HTERT RPE-1 (cell line): ENCODE results near the gene PLA2G3.

Experiments
- in situ Hi-C: fragments of 300-500 bp; cut with MboI; formaldehyde crosslinking; loops from 4 replicates; pipeline ENCODE4 v1.14.3; 2020; ENCODE audit warnings: low sequenced_read_pairs

The PLA2G3 gene

DNA sequence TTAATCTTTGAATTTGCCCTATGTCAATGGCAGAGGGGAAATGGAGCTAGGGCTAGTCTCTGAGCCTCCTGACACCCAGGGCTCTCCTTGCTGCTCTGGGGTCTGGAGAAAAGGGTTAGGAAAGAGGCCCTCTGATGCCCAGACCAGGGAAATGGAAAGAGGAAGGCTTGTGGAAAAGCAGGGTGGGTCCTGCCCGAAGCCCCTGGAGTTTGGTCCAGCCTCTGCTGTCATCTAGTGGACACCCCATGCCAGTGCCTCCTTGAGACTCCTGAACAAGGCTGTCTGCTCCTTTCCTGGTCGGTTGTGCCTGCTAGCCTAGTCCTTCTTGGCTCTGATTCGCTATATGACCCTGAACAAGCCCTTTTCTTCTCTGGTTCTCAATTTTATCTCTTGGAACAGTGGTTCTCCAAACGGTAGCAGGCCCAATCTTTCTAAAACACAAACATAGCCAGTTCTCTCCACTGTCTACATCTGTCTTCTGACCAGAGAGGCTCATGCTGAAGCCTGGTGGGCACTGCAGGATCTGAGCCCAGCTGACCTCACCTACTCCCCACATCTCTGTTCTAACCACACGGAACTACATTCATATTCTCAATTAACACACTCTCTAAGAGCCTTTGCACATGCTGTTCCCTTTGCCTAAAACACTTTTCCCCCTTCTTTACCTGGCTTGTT is 8.8 kb upstream of the PLA2G3 start:
- in situ Hi-C loops, result no loop called here

DNA sequence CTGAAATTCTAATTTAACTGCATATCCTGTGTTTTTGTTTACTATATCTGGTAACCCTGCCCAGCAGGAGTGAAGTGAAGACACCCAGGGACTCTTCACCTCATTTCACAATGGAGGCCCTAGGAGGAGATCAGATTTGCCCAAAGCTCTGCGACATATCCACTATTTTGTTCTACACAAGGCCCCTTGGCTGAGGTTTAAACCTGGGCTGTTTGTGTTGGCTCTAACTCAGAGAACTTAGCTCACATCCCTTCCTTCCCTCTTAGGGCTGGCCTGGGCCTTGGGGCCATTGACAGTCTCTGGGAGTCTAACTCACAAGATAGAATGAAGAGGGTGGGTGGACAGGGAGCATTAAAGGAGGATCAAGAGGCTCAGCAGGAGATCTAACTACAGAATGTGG is 8.2 kb upstream of the PLA2G3 start:
- in situ Hi-C loops, result no loop called here

DNA sequence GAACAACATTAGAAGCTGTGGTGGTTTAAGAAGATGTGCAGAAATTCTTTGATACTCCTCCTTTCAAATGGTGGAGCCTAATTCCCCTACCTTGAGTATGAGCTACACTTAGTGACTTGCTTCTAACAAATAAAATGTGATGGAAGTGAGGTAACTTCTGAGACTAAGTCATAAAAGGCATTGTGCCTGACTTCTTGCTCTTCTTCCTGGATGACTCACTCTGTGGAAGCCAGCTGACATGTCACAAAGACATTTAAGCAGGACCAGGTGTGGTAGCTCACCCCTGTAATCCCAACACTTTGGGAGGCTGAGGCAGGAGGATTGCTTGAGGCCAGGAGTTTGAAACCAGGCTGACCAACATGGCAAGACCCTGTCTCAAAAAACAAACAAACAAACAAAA is 3.9 kb upstream of the PLA2G3 start:
- in situ Hi-C loops, result no loop called here

DNA sequence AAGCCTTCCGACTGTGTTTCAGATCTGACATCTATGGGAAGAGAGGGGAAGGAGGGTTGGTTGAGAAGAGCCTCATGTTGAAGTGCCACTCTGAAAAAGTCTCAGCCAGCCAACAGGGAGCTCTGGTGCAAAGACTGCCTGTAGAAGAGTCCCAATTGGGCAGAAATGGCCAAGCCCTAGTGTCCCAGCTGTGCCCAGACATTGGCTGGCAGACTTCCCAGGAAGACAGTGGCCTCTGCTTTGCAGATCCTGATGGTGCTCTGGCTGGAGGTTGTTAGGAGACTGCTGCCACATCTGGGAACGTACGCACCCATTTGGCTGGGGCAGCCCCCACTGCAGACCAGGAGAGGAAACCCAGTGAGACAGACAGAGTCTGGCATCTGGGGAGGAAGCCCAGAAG is 3.2 kb upstream of the PLA2G3 start:
- in situ Hi-C loops, result no loop called here

DNA sequence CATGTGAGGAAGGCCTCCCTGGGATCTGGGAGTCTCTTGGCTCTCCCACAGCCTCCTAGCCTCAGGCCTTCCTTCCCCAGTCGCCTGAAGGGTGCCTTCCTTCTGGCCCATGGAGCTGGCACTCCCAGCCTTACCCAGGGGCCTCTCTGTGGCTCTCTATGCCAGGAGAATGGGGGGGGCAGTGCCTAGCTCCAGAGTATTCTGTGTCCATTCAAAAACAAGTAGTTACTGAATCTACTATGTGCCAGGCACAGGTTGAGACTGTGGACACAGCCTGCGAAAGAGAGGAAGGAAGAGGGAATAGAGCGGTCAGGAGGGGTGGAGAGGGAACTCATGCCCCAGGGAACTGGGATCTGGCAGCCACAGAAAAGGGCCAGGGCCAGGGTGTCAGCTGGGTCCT is 2.7 kb upstream of the PLA2G3 start:
- in situ Hi-C loops, result no loop called here

DNA sequence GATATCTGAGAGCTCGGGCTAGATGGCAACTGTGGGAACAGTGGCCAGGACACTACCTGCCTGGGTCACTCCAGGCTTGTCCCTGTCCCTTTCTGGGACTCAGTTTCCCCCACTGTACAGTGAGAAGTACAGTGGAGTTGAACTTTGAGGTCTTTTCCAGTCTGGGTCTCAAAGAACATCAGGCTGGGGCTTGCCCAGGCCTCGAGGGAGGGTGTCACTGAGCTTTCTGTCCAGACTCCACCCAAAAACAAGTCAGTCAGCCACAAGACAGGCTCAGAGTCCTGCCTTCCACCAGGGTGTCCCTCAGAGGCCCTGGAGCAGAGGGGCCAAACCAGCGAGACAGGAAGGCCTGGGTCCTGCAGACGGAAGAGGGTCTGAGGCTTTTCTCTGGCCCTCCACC is 2.0 kb upstream of the PLA2G3 start:
- in situ Hi-C loops, result no loop called here

DNA sequence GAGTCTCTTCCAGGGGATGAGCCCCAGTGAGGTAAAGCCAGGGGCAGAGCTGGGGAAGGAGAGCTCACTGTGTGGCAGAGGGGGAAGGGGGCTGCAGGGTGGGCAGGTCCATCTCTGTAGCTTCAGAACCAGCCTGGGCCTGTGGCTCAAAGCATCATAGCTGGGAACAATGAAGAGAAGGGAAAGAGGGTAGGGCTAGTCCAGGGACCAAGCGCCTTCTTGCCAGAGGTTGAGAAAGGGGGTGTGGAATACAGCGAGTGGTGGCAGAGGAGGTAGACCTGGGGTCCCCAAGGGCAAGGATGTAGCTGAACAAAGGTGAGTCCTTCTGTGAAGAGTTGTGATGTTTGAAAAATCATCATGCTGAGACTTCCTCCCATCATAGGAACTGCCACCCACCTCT is 1.2 kb upstream of the PLA2G3 start:
- in situ Hi-C loops, result no loop called here

DNA sequence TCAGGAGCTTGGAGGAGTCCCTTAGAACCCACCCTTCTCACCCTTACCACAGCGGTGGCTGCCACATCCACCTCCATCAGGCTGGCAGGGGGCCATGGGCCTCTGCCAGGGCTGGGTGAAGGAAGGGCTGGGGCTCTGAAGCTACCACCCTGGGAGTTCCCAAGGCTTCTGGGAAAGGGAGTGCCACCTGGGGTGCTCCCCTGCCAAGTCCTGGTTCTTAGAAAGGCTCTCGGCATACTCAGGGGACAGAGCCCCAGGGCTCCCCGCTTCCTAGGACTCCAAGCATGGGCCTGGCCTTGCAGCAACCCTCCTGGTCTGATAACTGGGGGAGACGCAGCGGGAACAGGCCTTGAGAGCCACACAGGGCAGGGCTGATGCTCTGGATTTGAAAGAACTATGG is 438 bp upstream of the PLA2G3 start:
- in situ Hi-C loops, result no loop called here

DNA sequence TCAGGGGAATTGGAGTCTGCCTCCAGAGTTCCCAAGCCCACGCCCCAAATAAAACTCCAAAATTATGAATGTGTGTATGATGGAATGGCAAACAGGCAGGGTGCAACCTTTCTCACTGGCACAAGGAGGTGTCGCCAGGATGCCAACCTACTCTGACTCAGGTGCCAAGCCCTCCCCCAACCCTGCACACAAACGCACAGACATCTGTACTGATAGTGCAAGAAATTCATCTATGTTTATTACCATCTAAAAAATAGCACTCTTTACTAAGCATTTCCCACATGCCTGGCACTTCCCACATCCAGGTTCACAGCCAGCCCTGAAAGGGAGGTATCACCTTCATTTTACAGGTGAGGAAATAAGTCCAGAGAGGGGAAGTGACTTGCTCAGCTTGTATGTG is 1.2 kb downstream of the PLA2G3 start:
- in situ Hi-C loops, result no loop called here

DNA sequence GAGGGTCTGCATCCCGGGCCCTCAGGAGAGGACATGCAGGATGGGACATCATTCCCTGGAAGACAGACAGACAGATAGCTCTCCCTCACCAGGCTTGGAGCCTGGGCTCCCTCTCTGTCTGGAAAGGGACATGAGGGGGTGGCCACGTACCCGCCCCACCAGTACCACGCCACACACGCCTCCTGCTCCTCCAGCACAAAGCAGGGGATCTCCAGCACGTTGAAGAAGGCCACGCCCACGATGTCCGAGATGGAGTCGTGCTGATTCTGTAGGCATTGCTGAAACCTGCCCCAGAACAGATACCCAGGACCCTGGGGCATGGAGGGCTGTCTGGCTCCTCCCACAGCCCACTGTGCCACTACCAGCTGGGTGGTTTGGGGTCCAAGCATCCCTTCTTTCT is 2.2 kb downstream of the PLA2G3 start:
- in situ Hi-C loops, result no loop called here

DNA sequence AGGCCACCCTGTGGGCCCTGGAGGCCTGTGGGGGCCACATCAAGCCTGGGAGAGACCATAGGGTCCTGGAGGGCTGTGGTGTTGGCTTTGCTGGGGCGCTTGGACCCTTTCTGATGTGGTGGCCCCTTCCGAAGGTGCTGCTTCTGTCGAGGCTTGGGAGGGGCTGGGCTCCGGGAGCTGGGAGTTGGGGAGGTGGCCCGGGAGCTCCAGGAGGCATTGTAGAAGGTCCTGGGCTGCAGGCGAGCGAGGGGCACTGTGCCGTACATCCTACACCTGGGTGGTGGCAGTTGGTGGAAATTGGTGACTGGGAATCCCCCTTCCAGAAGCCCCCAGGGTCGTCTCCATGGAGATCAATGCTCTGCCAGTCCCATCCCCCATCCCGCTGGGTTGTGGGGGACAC is 2.6 kb downstream of the PLA2G3 start:
- in situ Hi-C loops, result no loop called here

DNA sequence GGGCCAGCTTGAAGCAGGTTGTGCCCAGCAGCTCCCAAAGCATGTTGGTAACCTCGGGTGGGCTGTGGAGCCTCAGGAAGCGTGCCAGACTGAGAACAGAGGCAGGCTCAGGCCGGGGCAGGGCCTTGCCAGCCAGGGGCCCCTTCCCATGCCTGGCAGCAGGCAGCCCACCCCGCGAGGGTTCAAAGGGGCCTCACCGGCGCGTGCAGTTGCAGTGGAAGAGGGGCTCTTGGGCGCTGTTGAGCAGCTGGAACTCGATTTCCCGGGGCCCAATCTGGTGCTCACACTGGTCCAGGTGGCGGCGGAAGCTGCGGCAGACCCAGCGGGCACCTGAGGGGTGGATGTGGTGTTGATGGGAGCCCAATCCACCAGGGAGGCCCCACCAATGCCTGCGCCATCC is 3.6 kb downstream of the PLA2G3 start:
- in situ Hi-C loops, result no loop called here

DNA sequence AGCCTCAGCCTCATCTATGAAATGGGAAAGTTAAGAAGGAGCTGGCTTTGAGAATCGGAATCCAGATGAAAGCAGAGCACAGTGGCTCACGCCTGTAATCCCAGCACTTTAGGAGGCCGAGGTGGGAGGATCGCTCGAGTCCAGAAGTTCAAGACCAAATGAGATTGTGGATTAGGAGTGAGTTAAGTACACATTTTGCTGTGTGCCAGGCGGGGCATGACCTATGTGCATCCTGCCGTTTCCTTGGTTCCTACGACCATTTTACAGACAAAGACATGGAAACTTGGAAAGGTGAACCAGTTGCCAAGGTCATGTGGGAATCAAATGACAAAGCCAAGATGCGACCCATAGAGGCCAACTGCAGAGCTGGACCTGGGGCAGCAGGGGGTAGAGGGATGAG is 4.2 kb downstream of the PLA2G3 start:
- in situ Hi-C loops, result no loop called here

DNA sequence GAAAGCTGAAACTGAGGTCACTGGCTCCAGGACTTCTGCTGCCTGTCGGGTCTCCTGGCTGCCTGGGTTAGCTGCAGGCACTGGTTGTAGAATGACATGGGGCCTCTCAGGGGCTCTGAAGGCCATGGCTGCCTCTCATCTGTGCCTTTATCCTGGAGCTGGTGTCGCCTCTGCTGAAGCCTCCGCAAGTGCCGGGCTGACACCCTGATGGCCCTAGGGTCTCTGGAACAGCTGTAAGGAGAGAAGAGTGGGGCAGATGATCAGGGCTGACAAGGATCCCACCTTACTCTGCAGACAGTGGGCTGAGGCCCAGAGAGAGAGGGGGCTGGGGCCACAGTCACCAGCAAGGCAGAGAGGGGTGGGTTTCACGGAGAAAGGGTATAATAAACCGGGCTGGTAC is 4.6 kb downstream of the PLA2G3 start:
- in situ Hi-C loops, result no loop called here

DNA sequence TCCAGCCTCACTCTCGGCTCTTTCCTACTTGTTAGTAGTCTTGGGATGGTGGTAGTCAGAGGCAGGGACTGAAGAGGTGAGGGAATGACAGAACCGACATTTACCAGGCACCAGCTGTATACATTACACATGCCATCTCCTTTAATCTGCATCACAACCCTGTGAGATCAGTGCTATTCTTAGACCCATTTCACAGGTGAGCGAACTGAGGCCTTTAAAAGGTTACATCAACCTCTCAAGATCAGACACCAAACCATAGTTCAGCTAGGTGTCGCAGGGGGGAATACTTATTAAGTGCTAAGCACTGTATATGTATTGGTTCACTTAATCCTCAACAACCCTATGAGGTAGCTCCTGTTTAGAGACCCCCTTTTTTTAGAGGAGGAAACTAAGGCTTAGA is 5.6 kb downstream of the PLA2G3 start:
- in situ Hi-C loops, result no loop called here

DNA sequence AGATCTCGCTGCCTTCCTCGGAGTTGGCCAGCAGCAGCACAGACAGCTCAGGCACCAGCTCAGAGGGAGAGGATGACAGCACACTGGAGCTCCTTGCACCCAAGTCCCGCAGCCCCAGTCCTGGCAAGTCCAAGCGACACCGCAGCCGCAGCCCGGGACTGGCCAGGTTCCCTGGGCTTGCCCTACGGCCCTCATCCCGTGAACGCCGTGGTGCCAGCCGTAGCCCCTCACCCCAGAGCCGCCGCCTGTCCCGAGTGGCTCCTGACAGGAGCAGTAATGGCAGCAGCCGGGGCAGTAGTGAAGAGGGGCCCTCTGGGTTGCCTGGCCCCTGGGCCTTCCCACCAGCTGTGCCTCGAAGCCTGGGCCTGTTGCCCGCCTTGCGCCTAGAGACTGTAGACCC is 6.4 kb downstream of the PLA2G3 start:
- in situ Hi-C loops, result no loop called here

DNA sequence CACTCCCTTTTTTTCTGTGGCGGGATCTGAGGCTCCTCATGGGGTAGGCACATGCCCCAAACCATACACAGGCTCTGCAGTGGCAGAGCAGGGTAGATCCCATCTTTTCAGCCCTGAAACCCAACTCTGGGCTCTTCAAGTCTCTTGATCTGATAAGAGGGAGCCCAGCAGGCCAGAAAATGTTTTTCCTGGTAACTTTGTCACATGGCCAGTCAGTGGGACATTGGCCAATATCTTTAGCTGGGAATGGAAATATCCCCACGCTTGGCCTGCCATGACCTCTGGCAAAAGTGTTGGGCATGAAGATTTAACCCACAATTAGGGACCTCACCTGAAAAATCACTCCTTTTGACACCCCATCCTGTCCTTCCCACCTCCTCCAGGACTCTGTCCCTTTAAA is 9.4 kb downstream of the PLA2G3 start:
- in situ Hi-C loops, result no loop called here

DNA sequence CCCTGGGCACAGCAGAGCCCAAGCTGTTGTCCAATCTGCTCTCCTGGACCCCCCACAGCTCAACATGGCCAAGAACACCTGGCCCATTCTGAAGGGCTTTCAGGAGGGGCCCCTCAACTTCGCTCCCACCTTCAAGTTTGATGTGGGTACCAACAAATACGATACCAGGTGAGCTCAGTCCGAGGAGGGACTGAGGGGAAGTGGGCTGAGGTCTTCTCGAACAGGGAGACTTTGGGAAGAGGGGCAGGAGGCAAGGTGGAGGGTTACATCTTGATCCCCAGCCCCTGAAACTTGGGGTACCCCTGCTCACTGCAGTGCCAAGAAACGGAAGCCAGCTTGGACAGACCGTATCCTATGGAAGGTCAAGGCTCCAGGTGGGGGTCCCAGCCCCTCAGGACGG is 12.2 kb downstream of the PLA2G3 start:
- in situ Hi-C loops, result no loop called here

DNA sequence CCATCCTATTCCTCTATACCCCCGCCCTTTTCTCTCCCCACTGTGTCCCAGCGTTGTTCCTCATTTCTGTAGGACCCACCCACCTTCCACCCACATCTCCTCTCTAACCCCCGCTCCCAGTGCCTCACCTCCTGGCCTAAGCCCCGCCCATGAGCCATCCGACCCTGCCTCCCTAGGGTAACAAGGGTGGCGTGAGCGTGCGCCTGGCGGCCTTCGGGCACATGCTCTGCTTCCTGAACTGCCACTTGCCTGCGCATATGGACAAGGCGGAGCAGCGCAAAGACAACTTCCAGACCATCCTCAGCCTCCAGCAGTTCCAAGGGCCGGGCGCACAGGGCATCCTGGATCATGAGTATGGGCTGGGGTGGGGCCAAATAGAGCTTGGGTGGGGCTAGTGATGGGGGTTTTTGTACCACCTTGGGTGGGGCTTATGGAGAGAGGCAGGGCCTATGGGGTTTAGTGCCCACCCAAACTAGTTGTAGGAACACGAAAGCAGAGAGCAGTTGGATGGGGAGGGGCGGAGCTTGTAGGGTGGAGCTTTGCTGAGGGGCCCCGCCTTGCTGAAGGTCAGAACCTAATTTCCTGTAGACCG is 13.0 kb downstream of the PLA2G3 start:
- in situ Hi-C loops, result no loop called here

DNA sequence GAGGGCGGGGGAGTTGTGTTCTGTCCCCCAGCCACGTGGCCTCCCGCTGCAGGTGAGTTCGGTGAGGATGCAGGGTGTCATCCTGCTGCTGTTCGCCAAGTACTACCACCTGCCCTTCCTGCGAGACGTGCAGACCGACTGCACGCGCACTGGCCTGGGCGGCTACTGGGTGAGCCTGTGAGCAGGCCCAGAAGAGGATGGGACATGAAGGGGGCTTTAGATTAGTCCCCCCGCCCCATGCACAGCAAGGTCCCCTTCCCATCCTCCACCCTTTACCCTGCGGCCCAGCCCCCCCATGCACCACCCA is 13.5 kb downstream of the PLA2G3 start:
- in situ Hi-C loops, result no loop called here

DNA sequence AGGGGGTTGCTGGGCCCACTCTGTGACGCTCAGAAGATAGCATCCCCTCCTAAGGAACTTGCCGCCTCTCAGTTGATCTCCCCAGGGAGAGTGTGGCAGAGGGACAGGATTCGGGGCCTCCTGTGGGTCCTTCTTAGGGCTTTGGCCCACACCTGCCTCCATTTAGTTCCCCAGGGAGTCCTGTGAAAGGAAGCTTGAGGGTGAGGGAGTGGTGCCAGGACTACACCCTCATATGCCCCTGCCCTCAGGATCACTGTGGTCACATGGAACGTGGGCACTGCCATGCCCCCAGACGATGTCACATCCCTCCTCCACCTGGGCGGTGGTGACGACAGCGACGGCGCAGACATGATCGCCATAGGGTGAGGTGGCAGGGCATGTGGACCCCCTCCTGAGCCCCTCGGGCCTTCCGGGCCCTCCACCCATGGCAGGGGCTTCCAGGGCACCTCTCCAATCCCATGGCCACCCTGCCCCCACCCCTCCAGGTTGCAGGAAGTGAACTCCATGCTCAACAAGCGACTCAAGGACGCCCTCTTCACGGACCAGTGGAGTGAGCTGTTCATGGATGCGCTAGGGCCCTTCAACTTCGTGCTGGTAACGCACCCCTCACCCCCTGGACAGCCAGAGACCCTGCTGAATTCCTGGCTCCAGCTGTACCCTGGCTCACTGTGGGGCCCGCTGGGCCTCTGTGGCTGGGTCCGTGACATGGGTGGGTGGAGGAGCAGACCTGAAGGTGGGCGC is 14.0 kb downstream of the PLA2G3 start:
- in situ Hi-C loops, result no loop called here

DNA sequence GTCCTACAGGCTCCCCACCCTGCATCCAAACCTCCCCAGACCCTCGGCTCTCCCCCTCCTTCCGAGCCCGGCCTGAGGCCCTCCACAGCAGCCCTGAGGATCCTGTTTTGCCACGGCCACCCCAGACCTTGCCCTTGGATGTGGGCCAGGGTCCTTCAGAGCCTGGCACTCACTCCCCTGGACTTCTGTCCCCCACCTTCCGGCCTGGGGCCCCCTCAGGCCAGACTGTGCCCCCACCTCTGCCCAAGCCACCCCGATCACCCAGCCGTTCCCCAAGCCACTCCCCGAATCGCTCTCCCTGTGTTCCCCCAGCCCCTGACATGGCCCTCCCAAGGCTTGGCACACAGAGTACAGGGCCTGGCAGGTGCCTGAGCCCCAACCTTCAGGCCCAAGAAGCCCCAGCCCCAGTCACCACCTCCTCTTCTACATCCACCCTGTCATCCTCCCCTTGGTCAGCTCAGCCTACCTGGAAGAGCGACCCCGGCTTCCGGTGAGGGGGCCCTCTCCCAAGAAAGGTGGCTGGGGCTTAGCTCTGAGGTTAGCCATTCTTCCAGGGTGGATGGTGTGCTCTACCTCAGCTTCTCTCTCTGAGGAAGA is 14.7 kb downstream of the PLA2G3 start:
- in situ Hi-C loops, result no loop called here
